Stomach (tissue), 9 donors: ENCODE results near the gene C1orf56. TPM values are rescaled to one million over a fixed set of nuclear protein-coding genes. Genes with fewer than 3 reads are reported as not detected.
A peak's percentile ranks its signal among the peaks of the same experiment; 100 is the strongest.

Experiments
- DNase-seq, 2 donors: peaks; one replicate each; pipeline versions ENCODE4 v3.0.0 to v3.0.0-alpha.2; 2013 to 2019
- H3K27ac ChIP-seq, 5 donors: fragments of 200-600 bp in 4 of 5; sonication (generic) in 4 of 5; one replicate each; pipeline ENCODE4 v1.5.1; 2013 to 2019; ENCODE audit warnings: mild to moderate bottlenecking in 1 of 5, moderate library complexity in 1 of 5
- H3K27me3 ChIP-seq, 3 donors: fragments of 200-600 bp; sonication (generic); one replicate each; pipeline ENCODE4 v1.5.1; 2017 to 2019; ENCODE audit warnings: mixed run types in 1 of 3
- H3K36me3 ChIP-seq, 4 donors: fragments of 200-600 bp; sonication (generic); 1 replicate in 3 of 4; 2 replicates in 1 of 4; pipeline ENCODE4 v1.5.1; 2016 to 2019
- H3K4me1 ChIP-seq, 4 donors: fragments of 200-600 bp; sonication (generic); one replicate each; pipeline ENCODE4 v1.5.1; 2016 to 2019
- H3K4me3 ChIP-seq, 4 donors: fragments of 200-600 bp; sonication (generic) in 3 of 4; one replicate each; pipeline ENCODE4 v1.5.1; 2016 to 2019; ENCODE audit warnings: mild to moderate bottlenecking in 1 of 4
- H3K9me3 ChIP-seq, 4 donors: fragments of 200-600 bp; sonication (generic); one replicate each; pipeline ENCODE4 v1.5.1; 2016 to 2019
- CTCF ChIP-seq, 7 experiments: fragments of 450-650 bp in 4 of 7; fragments of 200-600 bp in 3 of 7; sonication (generic) in 3 of 7; IDR thresholded peaks; one replicate each; pipeline ENCODE4 v1.5.1; 2016 to 2019; ENCODE audit warnings: antibody characterized with exemption in 7 of 7, control low read depth in 2 of 7, mild to moderate bottlenecking in 1 of 7
- EP300 ChIP-seq: sonication (generic); formaldehyde crosslinking; IDR thresholded peaks from one replicate; pipeline ENCODE4 v1.6.1; 2017; ENCODE audit warnings: antibody characterized with exemption
- POLR2A ChIP-seq, 4 donors: fragments of 450-650 bp; IDR thresholded peaks; one replicate each; pipeline ENCODE4 v1.6.1; 2016; ENCODE audit warnings: antibody characterized with exemption in 4 of 4, control low read depth in 2 of 4, mild to moderate bottlenecking in 1 of 4, moderate library complexity in 1 of 4
- POLR2AphosphoS5 ChIP-seq, 3 donors: sonication (generic); formaldehyde crosslinking; IDR thresholded peaks; one replicate each; pipeline ENCODE4 v1.6.1; 2016; ENCODE audit warnings: antibody characterized with exemption in 3 of 3
- WGBS, 5 donors: extraction: QIAGEN DNeasy Blood & Tissue Kit in 3 of 5; methylation state at CpG; one replicate each; pipeline versions ENCODE4 v1.1.5 to v1.1.7; 2013 to 2018; 5-methylcytosine and 5-hydroxymethylcytosine counted together
- intact Hi-C: fragments of 100-400 bp; cut with DNase I; formaldehyde crosslinking; loops from one replicate; pipeline ENCODE4 v1.15.1; 2023; ENCODE audit warnings: low total_unique reads
- polyA plus RNA-seq, 3 donors: library from polyadenylated mRNA; stranded (reverse); fragments of 200-250 nt; gene quantifications; one replicate each; pipeline ENCODE4 v1.2.3, GENCODE V29; 2013
- total RNA-seq, 5 donors: library from RNA; depleted of rRNA; stranded (reverse); fragments of >200 nt; gene quantifications; one replicate each; pipeline versions ENCODE4 v1.1.0 to v1.2.3, GENCODE V29; 2014 to 2016
- donor health status: healthy with polysubstance abuse.
- donor health status: Bipolar disorder and iron deficiency.
- donor health status: healthy.

Gene C1orf56
- total and polyA plus RNA-seq, 8 donors, result 0.73 to 6.4 (median 3.0) TPM

DNA sequence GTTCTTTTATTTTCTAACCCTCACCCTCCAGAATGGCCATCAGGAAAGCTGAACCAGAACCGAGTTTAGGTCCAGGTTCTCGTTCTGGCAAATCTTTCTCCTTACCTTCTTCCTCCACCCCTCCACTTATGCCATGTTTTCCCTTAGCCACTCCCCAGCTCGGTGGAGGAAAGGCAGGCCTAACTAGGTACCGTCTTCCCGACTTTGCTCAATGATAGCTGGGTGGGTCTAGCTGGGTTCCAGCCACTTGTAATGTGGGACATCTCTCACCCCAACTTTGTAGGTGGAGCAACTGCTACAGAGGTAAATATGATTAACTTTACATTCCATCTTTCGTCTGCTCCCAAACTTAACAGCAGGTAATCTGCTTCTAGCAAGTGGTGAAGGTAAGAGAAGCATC is 10.5 kb upstream of the C1orf56 start:
- H3K4me1 ChIP-seq, result peaks cover 0 to 8% (median 0%) of the 10 kb centered on the region in 4 donors
- TF ChIP-seq CTCF (IDR thresholded peaks at IDR 0.05) (no peak), POLR2AphosphoS5 (IDR thresholded peaks at IDR 0.05) (no peak), EP300 (no peak), POLR2A (IDR thresholded peaks at IDR 0.05) (no peak)
- no peak for DNase-seq
- peaks cover 19 to 45% (median 33%) of the 10 kb centered on the region in 4 donors for H3K36me3 ChIP-seq
- no peak overlapping the region for H3K4me3 ChIP-seq
- H3K27ac ChIP-seq, result no peak overlapping the region
- intact Hi-C loops, result no loop called here
- no peaks in the 10 kb centered on the region for H3K9me3 ChIP-seq
- 50 to 72% (median 67%) methylated on average over 6 of the region's 6 CpGs for WGBS, 5 donors
- no peaks in the 10 kb centered on the region for H3K27me3 ChIP-seq

DNA sequence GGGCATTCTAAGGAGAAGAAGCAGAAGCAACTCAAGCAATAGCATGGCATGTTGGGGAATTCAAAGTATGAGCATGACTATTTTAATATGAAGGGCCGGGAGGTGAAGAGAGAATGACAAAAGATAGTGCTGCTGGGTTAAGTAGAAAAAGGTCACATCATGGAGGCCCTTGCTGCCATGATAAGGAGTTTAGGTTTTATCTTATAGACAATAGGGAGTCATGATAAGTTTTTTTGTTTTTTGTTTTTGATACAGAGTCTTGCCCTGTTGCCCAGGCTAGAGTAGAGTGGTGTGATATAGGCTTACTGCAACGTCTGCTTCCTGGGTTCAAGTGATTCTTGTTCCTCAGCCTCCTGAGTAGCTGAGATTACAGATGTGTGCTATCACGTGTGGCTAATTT is 8.0 kb upstream of the C1orf56 start:
- no peak for TF ChIP-seq POLR2AphosphoS5 (IDR thresholded peaks at IDR 0.05)
- TF ChIP-seq EP300, result no peak
- TF ChIP-seq POLR2A (IDR thresholded peaks at IDR 0.05), result no peak
- TF ChIP-seq CTCF (IDR thresholded peaks at IDR 0.05), result no peak
- H3K36me3 ChIP-seq, result peaks cover 9 to 22% (median 11%) of the 10 kb centered on the region in 4 donors
- H3K4me1 ChIP-seq, result peaks cover 0 to 8% (median 0%) of the 10 kb centered on the region in 4 donors
- 78 to 91% (median 85%) methylated on average over 3 of the region's 3 CpGs for WGBS, 5 donors
- intact Hi-C loops, result no loop called here
- no peak overlapping the region for H3K27ac ChIP-seq
- no peak for DNase-seq
- H3K27me3 ChIP-seq, result no peaks in the 10 kb centered on the region
- H3K4me3 ChIP-seq, result no peak overlapping the region
- no peaks in the 10 kb centered on the region for H3K9me3 ChIP-seq

DNA sequence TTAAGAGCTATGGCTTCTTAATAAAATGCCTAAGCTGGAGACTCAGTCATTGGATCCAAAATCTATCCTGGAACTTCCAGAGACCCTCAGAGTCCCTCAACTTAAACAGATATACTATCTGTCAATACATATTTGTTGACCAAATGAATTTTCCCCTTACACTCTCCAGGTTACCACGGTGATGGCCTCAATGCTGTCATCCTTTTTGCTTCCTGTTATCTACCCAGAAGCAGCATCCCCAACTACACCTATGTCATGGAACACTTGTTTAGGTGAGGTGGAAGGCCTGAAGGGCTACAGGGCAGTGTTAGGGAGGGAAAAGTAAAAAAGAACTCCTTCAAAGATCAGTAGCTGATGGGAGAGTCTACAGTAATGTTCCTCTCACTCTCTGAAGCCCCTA is 4.4 kb upstream of the C1orf56 start:
- H3K4me3 ChIP-seq, result no peak overlapping the region
- H3K4me1 ChIP-seq, result peaks cover 0 to 14% (median 8%) of the 10 kb centered on the region in 4 donors
- H3K9me3 ChIP-seq, result no peaks in the 10 kb centered on the region
- H3K36me3 ChIP-seq, result no peaks in the 10 kb centered on the region
- no peak for TF ChIP-seq POLR2A (IDR thresholded peaks at IDR 0.05)
- no peak for TF ChIP-seq CTCF (IDR thresholded peaks at IDR 0.05)
- no peak for TF ChIP-seq EP300
- no peak for TF ChIP-seq POLR2AphosphoS5 (IDR thresholded peaks at IDR 0.05)
- no peak for DNase-seq
- 85 to 97% (median 88%) methylated on average over 1 of the region's 1 CpG for WGBS, 5 donors
- no peaks in the 10 kb centered on the region for H3K27me3 ChIP-seq
- intact Hi-C loops, result no loop called here
- H3K27ac ChIP-seq, result no peak overlapping the region

DNA sequence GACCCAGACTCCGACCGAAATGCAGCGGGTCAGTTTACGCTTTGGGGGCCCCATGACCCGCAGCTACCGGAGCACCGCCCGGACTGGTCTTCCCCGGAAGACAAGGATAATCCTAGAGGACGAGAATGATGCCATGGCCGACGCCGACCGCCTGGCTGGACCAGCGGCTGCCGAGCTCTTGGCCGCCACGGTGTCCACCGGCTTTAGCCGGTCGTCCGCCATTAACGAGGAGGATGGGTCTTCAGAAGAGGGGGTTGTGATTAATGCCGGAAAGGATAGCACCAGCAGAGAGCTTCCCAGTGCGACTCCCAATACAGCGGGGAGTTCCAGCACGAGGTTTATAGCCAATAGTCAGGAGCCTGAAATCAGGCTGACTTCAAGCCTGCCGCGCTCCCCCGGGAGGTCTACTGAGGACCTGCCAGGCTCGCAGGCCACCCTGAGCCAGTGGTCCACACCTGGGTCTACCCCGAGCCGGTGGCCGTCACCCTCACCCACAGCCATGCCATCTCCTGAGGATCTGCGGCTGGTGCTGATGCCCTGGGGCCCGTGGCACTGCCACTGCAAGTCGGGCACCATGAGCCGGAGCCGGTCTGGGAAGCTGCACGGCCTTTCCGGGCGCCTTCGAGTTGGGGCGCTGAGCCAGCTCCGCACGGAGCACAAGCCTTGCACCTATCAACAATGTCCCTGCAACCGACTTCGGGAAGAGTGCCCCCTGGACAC is 534 bp downstream of the C1orf56 start:
- H3K9me3 ChIP-seq, result no peaks in the 10 kb centered on the region
- TF ChIP-seq POLR2A (IDR thresholded peaks at IDR 0.05), result no peak
- TF ChIP-seq POLR2AphosphoS5 (IDR thresholded peaks at IDR 0.05), result peak in 2 of 3 donors; percentile 35 to 64
- TF ChIP-seq CTCF (IDR thresholded peaks at IDR 0.05), result peak in 2 of 7 experiments; percentile 38 to 51
- TF ChIP-seq EP300, result no peak
- peak overlapping the region; percentile 69 to 91 (median 80) for H3K4me3 ChIP-seq
- peaks cover 10 to 26% (median 18%) of the 10 kb centered on the region in 4 donors for H3K36me3 ChIP-seq
- WGBS, 5 donors, result 0% methylated on average over 13 to 48 of the region's 48 CpGs
- peak overlapping the region; percentile 55 to 92 (median 92) for H3K27ac ChIP-seq
- intact Hi-C loops, result no loop called here
- no peaks in the 10 kb centered on the region for H3K27me3 ChIP-seq
- peaks cover 6 to 37% (median 27%) of the 10 kb centered on the region in 4 donors for H3K4me1 ChIP-seq
- peak; percentile 77 to 91 for DNase-seq
